Breast epithelium (tissue), 4 donors: ENCODE results near the gene TPSAB1. TPM values are rescaled to one million over a fixed set of nuclear protein-coding genes. Genes with fewer than 3 reads are reported as not detected.

Experiments
- DNase-seq, 2 donors: peaks; one replicate each; pipeline ENCODE4 v3.0.0-alpha.2; 2019; ENCODE audit warnings: low spot score in 2 of 2
- H3K27ac ChIP-seq, 2 donors: fragments of 200-600 bp; sonication (generic) in 1 of 2; one replicate each; pipeline ENCODE4 v1.5.1; 2016 to 2019; ENCODE audit warnings: mild to moderate bottlenecking in 1 of 2
- H3K27me3 ChIP-seq, 2 donors: fragments of 200-600 bp; sonication (generic) in 1 of 2; one replicate each; pipeline versions ENCODE4 v1.5.1 to v1.6.0; 2017 to 2019; ENCODE audit warnings: control low read depth in 1 of 2, mild to moderate bottlenecking in 1 of 2
- H3K36me3 ChIP-seq: fragments of 200-600 bp; one replicate; pipeline ENCODE4 v1.5.1; 2019
- H3K4me1 ChIP-seq, 2 donors: fragments of 200-600 bp; sonication (generic); one replicate each; pipeline ENCODE4 v1.5.1; 2016 to 2019; ENCODE audit warnings: control low read depth in 1 of 2
- H3K4me3 ChIP-seq, 3 donors: fragments of 200-600 bp; sonication (generic); 1 replicate in 2 of 3; 2 replicates in 1 of 3; pipeline ENCODE4 v1.5.1; 2016 to 2019; ENCODE audit warnings: mild to moderate bottlenecking in 3 of 3, moderate library complexity in 2 of 3
- H3K9me3 ChIP-seq, 2 donors: fragments of 200-600 bp; sonication (generic) in 1 of 2; one replicate each; pipeline ENCODE4 v1.5.1; 2016 to 2019; ENCODE audit warnings: control low read depth in 1 of 2
- POLR2A ChIP-seq: fragments of 450-650 bp; IDR thresholded peaks from one replicate; pipeline ENCODE4 v1.6.1; 2016; ENCODE audit warnings: antibody characterized with exemption, mild to moderate bottlenecking, moderate library complexity
- POLR2AphosphoS5 ChIP-seq, 3 donors: sonication (generic); formaldehyde crosslinking; IDR thresholded peaks; one replicate each; pipeline ENCODE4 v1.6.1; 2017; ENCODE audit warnings: antibody characterized with exemption in 3 of 3
- intact Hi-C: fragments of 100-400 bp; cut with DNase I; formaldehyde crosslinking; loops from one replicate; pipeline ENCODE4 v1.15.1; 2023; ENCODE audit warnings: low total_unique reads
- total RNA-seq, 3 donors: library from RNA; depleted of rRNA; stranded (reverse); fragments of >200 nt; gene quantifications; one replicate each; pipeline ENCODE4 v1.1.0, GENCODE V29; 2016
- TF ChIP-seq, protein P1 (sequence below), 3 donors: fragments of 450-650 bp; IDR thresholded peaks; one replicate each; pipeline ENCODE4 v1.5.1; 2016 to 2017; ENCODE audit warnings: antibody characterized with exemption in 3 of 3, mild to moderate bottlenecking in 3 of 3, moderate library complexity in 3 of 3

TPSAB1 gene
- total RNA-seq, 3 donors from 2014 or later = 5.9 to 156 (median 19.8) TPM

DNA sequence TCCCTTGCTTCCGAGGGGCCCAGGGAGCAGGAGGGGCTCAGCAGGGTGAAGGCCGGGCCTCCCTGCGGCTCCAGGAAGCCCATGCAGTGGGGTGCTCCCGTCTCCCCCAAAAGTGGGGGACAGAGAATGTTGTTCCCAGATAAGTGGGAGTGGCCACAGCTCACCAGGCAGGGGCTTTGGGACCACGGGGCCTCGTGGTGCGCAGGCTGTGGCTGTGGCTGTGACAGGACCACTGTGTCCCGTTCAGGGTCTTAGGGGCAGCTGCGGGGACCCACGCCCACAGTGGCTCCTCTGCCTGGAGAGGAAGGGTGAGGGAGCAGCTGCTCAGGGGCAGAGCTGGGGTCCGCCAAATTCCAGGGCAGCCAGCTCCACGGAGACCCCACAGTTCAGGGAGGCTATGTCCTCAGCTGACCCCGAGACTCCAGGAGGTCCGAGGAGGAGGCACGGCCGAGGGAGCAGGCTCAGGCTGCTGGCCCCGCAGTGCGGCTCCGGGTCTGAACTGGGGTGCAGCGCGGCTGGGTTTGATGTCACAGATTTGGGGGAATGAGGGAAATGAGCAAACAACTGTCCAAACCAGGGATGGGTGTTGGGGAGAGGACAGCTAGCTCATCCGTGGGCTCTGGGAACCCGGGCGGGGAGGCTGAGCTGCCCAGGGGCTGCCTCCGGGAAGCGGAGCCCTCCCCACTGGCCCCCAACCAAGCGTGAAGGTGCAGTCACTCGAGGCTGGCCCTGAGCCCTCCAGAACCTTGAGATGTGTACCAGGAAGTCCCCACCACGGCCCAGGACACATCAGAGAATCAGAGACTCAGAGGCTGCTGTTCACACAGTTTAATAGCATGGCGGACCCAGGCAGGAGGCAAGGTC, 38.8 kb downstream of the TPSAB1 start:
- TF ChIP-seq POLR2A (no peak), POLR2AphosphoS5 (IDR thresholded peaks at IDR 0.05) (no peak)
- TF ChIP-seq, protein P1, sequence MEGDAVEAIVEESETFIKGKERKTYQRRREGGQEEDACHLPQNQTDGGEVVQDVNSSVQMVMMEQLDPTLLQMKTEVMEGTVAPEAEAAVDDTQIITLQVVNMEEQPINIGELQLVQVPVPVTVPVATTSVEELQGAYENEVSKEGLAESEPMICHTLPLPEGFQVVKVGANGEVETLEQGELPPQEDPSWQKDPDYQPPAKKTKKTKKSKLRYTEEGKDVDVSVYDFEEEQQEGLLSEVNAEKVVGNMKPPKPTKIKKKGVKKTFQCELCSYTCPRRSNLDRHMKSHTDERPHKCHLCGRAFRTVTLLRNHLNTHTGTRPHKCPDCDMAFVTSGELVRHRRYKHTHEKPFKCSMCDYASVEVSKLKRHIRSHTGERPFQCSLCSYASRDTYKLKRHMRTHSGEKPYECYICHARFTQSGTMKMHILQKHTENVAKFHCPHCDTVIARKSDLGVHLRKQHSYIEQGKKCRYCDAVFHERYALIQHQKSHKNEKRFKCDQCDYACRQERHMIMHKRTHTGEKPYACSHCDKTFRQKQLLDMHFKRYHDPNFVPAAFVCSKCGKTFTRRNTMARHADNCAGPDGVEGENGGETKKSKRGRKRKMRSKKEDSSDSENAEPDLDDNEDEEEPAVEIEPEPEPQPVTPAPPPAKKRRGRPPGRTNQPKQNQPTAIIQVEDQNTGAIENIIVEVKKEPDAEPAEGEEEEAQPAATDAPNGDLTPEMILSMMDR (IDR thresholded peaks at IDR 0.05) = no peak
- peaks cover 0 to 60% of the 10 kb centered on the region in 2 donors for H3K27me3 ChIP-seq
- no peak overlapping the region for H3K4me3 ChIP-seq
- no peaks in the 10 kb centered on the region for H3K9me3 ChIP-seq
- no peak overlapping the region for H3K27ac ChIP-seq
- DNase-seq = no peak
- no peaks in the 10 kb centered on the region for H3K36me3 ChIP-seq
- no peaks in the 10 kb centered on the region for H3K4me1 ChIP-seq
- intact Hi-C loops = no loop called here

DNA sequence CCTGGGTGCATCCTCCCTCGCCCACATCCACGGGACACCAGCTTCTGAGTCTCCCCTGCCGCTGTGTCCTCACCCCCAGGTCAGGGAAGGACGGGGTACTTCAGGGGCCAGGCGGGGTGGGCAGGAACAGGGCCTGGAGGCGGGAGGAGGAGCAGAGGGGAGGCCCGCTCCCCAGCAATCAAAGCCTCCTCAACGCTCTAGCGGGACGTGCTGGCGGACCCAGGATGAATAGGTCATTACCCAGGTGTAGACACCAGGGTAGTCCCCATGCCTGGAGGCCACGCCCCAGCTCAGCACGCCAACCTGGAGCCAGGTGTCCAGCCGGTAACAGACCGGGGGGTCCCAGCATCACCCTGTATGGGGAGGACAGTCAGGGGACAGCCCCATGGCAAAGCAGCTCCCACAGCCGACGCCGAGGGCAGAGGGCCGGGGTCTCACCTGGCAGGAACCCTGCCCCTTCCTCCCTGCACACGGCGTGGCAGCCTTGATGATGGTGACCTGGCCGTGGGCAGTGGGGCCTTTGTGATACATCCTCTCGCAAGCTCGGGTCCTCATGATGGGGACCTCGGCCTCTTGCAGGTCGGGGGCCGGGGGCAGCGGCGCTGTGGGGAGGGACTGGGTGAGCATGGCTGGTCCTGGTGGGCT, 39.6 kb downstream of the TPSAB1 start:
- DNase-seq = no peak
- no peaks in the 10 kb centered on the region for H3K4me1 ChIP-seq
- no peak overlapping the region for H3K4me3 ChIP-seq
- no peak for TF ChIP-seq POLR2AphosphoS5 (IDR thresholded peaks at IDR 0.05)
- TF ChIP-seq, protein P1 (IDR thresholded peaks at IDR 0.05) = no peak
- TF ChIP-seq POLR2A = no peak
- no peaks in the 10 kb centered on the region for H3K36me3 ChIP-seq
- H3K9me3 ChIP-seq = no peaks in the 10 kb centered on the region
- intact Hi-C loops = no loop called here
- peaks cover 0 to 64% of the 10 kb centered on the region in 2 donors for H3K27me3 ChIP-seq
- H3K27ac ChIP-seq = no peak overlapping the region

GRCh38 chr16:1280783-1281182, 40.3 kb downstream of the TPSAB1 start:
- Histone ChIP-seq H3K4me3 (no peak overlapping the region), H3K27me3 (peaks cover 0 to 67% of the 10 kb centered on the region in 2 donors), H3K27ac (no peak overlapping the region), H3K36me3 (no peaks in the 10 kb centered on the region), H3K4me1 (no peaks in the 10 kb centered on the region), H3K9me3 (no peaks in the 10 kb centered on the region)
- intact Hi-C loops = no loop called here
- DNase-seq = no peak
- TF ChIP-seq POLR2AphosphoS5 (IDR thresholded peaks at IDR 0.05) = no peak
- TF ChIP-seq, protein P1 (IDR thresholded peaks at IDR 0.05) = no peak
- TF ChIP-seq POLR2A = no peak

GRCh38 chr16:1281517-1281916, 41.0 kb downstream of the TPSAB1 start:
- TF ChIP-seq POLR2A (no peak), POLR2AphosphoS5 (IDR thresholded peaks at IDR 0.05) (no peak)
- TF ChIP-seq, protein P1 (IDR thresholded peaks at IDR 0.05) = no peak
- Histone ChIP-seq H3K4me1 (no peaks in the 10 kb centered on the region), H3K4me3 (no peak overlapping the region), H3K9me3 (no peaks in the 10 kb centered on the region), H3K36me3 (no peaks in the 10 kb centered on the region), H3K27ac (no peak overlapping the region), H3K27me3 (peaks cover 0 to 67% of the 10 kb centered on the region in 2 donors)
- DNase-seq = no peak
- intact Hi-C loops = no loop called here
